Mesenchymal stem cell (in vitro differentiated cells and primary cell): Measurements from ENCODE around the gene PABPN1L.

Experiments used
- DNase-seq: peaks from one replicate; pipeline ENCODE4 v3.0.0-alpha.2; 2013
- H2AFZ ChIP-seq: one replicate; pipeline ENCODE4 v1.6.1; 2013; ENCODE audit warnings: low read depth, mild to moderate bottlenecking, control low read depth, inconsistent platforms, low read length, moderate library complexity
- H2AK5ac ChIP-seq: 2 replicates; pipeline ENCODE4 v1.6.1; 2013; ENCODE audit warnings: low read length, moderate library complexity, mild to moderate bottlenecking, inconsistent platforms; ENCODE audit not compliant: severe bottlenecking
- H2BK120ac ChIP-seq: one replicate; pipeline ENCODE4 v1.6.1; 2013; ENCODE audit warnings: low read depth, mild to moderate bottlenecking, inconsistent platforms, low read length, moderate library complexity
- H2BK12ac ChIP-seq, 2 experiments: one replicate each; pipeline ENCODE4 v1.6.1; 2013; ENCODE audit warnings: inconsistent platforms in 2 of 2, low read length in 2 of 2, mild to moderate bottlenecking in 2 of 2, moderate library complexity in 2 of 2, control low read depth in 1 of 2
- H2BK15ac ChIP-seq: one replicate; pipeline ENCODE4 v1.6.1; 2013; ENCODE audit warnings: mild to moderate bottlenecking, low read depth, inconsistent platforms; ENCODE audit not compliant: poor library complexity, severe bottlenecking
- H2BK5ac ChIP-seq: 2 replicates; pipeline ENCODE4 v1.6.1; 2013; ENCODE audit warnings: low read depth, mild to moderate bottlenecking, low read length, control low read depth, inconsistent platforms; ENCODE audit not compliant: poor library complexity, severe bottlenecking
- H3K14ac ChIP-seq, 2 experiments: one replicate each; pipeline ENCODE4 v1.6.1; 2013; ENCODE audit warnings: inconsistent platforms in 2 of 2, low read length in 2 of 2, control low read depth in 1 of 2, mild to moderate bottlenecking in 1 of 2, moderate library complexity in 1 of 2
- H3K18ac ChIP-seq, 2 experiments: one replicate each; pipeline ENCODE4 v1.6.1; 2013; ENCODE audit warnings: inconsistent platforms in 2 of 2, low read length in 2 of 2, control low read depth in 1 of 2, low read depth in 1 of 2, mild to moderate bottlenecking in 1 of 2
- H3K23ac ChIP-seq, 2 experiments: one replicate each; pipeline ENCODE4 v1.6.1; 2013; ENCODE audit warnings: inconsistent platforms in 2 of 2, low read length in 2 of 2, mild to moderate bottlenecking in 2 of 2, moderate library complexity in 2 of 2, control low read depth in 1 of 2
- H3K27ac ChIP-seq: 2 replicates; pipeline ENCODE4 v1.5.1; 2013; ENCODE audit warnings: mild to moderate bottlenecking, moderate library complexity, low read length, control low read depth, inconsistent platforms; ENCODE audit not compliant: poor library complexity, severe bottlenecking
- H3K27me3 ChIP-seq, 2 experiments: 2 replicates each; pipeline versions ENCODE4 v1.6.1 to v1.7.0; 2013; ENCODE audit warnings: low read length in 2 of 2, mild to moderate bottlenecking in 2 of 2, moderate library complexity in 2 of 2, control low read depth in 1 of 2, inconsistent platforms in 1 of 2; ENCODE audit not compliant: control insufficient read depth in 1 of 2, insufficient read depth in 1 of 2
- H3K36me3 ChIP-seq, 2 experiments: 2 replicates each; pipeline versions ENCODE4 v1.6.1 to v1.7.0; 2013; ENCODE audit warnings: low read length in 2 of 2, control low read depth in 1 of 2, inconsistent platforms in 1 of 2, low read depth in 1 of 2, mild to moderate bottlenecking in 1 of 2; ENCODE audit not compliant: insufficient read depth in 2 of 2, control insufficient read depth in 1 of 2
- H3K4ac ChIP-seq, 2 experiments: one replicate each; pipeline ENCODE4 v1.6.1; 2013; ENCODE audit warnings: inconsistent platforms in 2 of 2, low read length in 2 of 2, mild to moderate bottlenecking in 2 of 2, moderate library complexity in 2 of 2, control low read depth in 1 of 2, low read depth in 1 of 2
- H3K4me1 ChIP-seq: 2 replicates; pipeline ENCODE4 v1.6.1; 2013; ENCODE audit warnings: low read depth, low read length, control low read depth; ENCODE audit not compliant: control insufficient read depth, insufficient read depth
- H3K4me2 ChIP-seq: 2 replicates; pipeline ENCODE4 v1.6.1; 2013; ENCODE audit warnings: low read length, mild to moderate bottlenecking, inconsistent platforms; ENCODE audit not compliant: poor library complexity, severe bottlenecking
- H3K4me3 ChIP-seq, 2 experiments: 2 replicates each; pipeline versions ENCODE4 v1.5.1 to v1.7.0; 2013; ENCODE audit warnings: low read length in 2 of 2, mild to moderate bottlenecking in 2 of 2, control low read depth in 1 of 2, low read depth in 1 of 2; ENCODE audit not compliant: insufficient read depth in 1 of 2
- H3K79me1 ChIP-seq: replicated peaks from 2 replicates; pipeline ENCODE4 v1.6.1; 2013; ENCODE audit warnings: mild to moderate bottlenecking, control low read depth, low read length, inconsistent platforms; ENCODE audit not compliant: poor library complexity, severe bottlenecking
- H3K9ac ChIP-seq: 2 replicates; pipeline ENCODE4 v1.7.0; 2013; ENCODE audit warnings: mild to moderate bottlenecking, low read length, moderate library complexity
- H3K9me3 ChIP-seq: 2 replicates; pipeline ENCODE4 v1.7.0; 2013; ENCODE audit warnings: mild to moderate bottlenecking, low read length; ENCODE audit not compliant: control insufficient read depth
- H4K8ac ChIP-seq: one replicate; pipeline ENCODE4 v1.6.1; 2013; ENCODE audit warnings: inconsistent platforms, mild to moderate bottlenecking, low read length, moderate library complexity
- H4K91ac ChIP-seq: one replicate; pipeline ENCODE4 v1.6.1; 2013; ENCODE audit warnings: mild to moderate bottlenecking, low read length, inconsistent platforms
- WGBS: methylation state at CpG from one replicate; pipeline ENCODE4 v1.1.7; 2013; ENCODE audit warnings: mixed read lengths; 5-methylcytosine and 5-hydroxymethylcytosine counted together

The PABPN1L gene

GRCh38 chr16:88855736-88856121, 10.7 kb downstream of the PABPN1L start:
- H3K4me3 ChIP-seq: peak overlapping the region; percentile 84 to 89
- no peak overlapping the region for H2BK12ac ChIP-seq
- no peak overlapping the region for H3K27ac ChIP-seq
- H2BK5ac ChIP-seq: no peak overlapping the region
- no peak overlapping the region for H2BK15ac ChIP-seq
- no peak overlapping the region for H3K18ac ChIP-seq
- peak overlapping the region; percentile 58 for H3K4me2 ChIP-seq
- no peak overlapping the region for H2BK120ac ChIP-seq
- no peak overlapping the region for H2AFZ ChIP-seq
- peak overlapping the region in 1 of 2 experiments; percentile 96 for H3K14ac ChIP-seq
- peak overlapping the region; percentile 84 for H3K9ac ChIP-seq
- H3K79me1 ChIP-seq: peaks cover 54% of the 10 kb centered on the region
- no peak for DNase-seq
- peaks cover 20% of the 10 kb centered on the region for H3K4me1 ChIP-seq
- no peak overlapping the region for H4K8ac ChIP-seq
- H4K91ac ChIP-seq: no peak overlapping the region
- H3K27me3 ChIP-seq: no peaks in the 10 kb centered on the region
- H3K36me3 ChIP-seq: peaks cover 25 to 49% of the 10 kb centered on the region in 2 experiments
- H2AK5ac ChIP-seq: no peak overlapping the region
- 92% methylated on average over 13 of the region's 13 CpGs for WGBS
- H3K9me3 ChIP-seq: no peaks in the 10 kb centered on the region
- no peak overlapping the region for H3K4ac ChIP-seq
- H3K23ac ChIP-seq: no peak overlapping the region

- WGBS: 98% methylated on average over 7 of the region's 8 CpGs
- no peaks in the 10 kb centered on the region for H3K9me3 ChIP-seq
- H3K14ac ChIP-seq: no peak overlapping the region
- peak overlapping the region; percentile 84 for H3K9ac ChIP-seq
- no peak overlapping the region for H2BK120ac ChIP-seq
- no peak overlapping the region for H3K4me2 ChIP-seq
- H3K79me1 ChIP-seq: peaks cover 54% of the 10 kb centered on the region
- no peak overlapping the region for H2BK5ac ChIP-seq
- no peak overlapping the region for H3K18ac ChIP-seq
- no peaks in the 10 kb centered on the region for H3K27me3 ChIP-seq
- H4K8ac ChIP-seq: no peak overlapping the region
- peaks cover 25 to 49% of the 10 kb centered on the region in 2 experiments for H3K36me3 ChIP-seq
- no peak overlapping the region for H2BK15ac ChIP-seq
- H3K4me3 ChIP-seq: no peak overlapping the region
- peaks cover 20% of the 10 kb centered on the region for H3K4me1 ChIP-seq
- no peak overlapping the region for H2AK5ac ChIP-seq
- no peak overlapping the region for H3K27ac ChIP-seq
- H2BK12ac ChIP-seq: no peak overlapping the region
- H2AFZ ChIP-seq: no peak overlapping the region
- no peak for DNase-seq
- H3K23ac ChIP-seq: no peak overlapping the region
- H3K4ac ChIP-seq: no peak overlapping the region
- H4K91ac ChIP-seq: no peak overlapping the region
Observed at GRCh38 chr16:88855176-88855575, 11.3 kb downstream of the PABPN1L start.

DNA sequence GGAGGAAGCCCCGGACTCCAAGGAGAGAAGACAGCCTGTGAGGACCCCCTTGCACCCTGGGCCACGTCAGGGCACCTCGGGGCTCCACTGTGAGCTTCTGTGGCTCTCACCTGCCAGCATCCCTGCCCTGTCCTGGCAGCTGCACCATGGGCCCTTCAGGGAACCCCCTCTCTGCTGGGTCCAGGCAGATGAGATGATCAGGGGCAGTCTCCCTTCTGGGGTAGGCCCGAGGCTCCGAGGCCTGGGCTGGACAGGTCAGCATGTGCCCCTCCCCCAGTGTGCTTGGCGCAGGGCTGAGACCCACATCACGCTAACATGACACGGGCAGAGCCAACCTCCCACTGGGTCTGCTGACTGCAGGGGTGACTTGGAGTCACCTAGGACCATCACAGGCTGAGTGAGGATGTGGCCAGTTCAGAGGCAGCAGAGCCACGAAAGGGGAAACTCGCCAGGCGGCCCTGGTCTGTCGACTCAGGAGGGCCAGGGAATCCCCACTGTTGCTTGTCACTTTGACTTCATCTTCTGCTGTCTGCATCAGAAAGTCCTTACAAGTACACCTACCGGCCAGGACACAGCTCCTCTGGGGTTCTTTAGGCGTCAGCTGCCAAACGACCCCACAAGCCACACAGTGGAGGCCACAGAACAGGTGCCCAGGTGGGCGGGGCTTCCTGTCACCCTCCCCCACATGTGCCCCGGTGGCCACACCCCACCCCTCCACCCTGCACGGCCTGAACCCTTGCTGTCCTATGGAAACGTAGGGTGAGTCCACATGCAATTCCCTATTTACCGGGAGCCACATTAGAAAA, 12.0 kb downstream of the PABPN1L start:
- Histone ChIP-seq H3K14ac (no peak overlapping the region), H2AFZ (no peak overlapping the region), H2BK120ac (no peak overlapping the region), H3K23ac (no peak overlapping the region), H3K4me1 (peaks cover 20% of the 10 kb centered on the region), H4K8ac (no peak overlapping the region), H3K9ac (no peak overlapping the region), H2BK12ac (no peak overlapping the region), H3K18ac (no peak overlapping the region), H3K9me3 (no peaks in the 10 kb centered on the region), H2AK5ac (no peak overlapping the region), H3K79me1 (peaks cover 52% of the 10 kb centered on the region), H3K27me3 (no peaks in the 10 kb centered on the region), H2BK15ac (no peak overlapping the region), H3K4me3 (no peak overlapping the region), H2BK5ac (no peak overlapping the region), H3K4ac (no peak overlapping the region), H3K27ac (no peak overlapping the region), H3K36me3 (peaks cover 24 to 49% of the 10 kb centered on the region in 2 experiments), H3K4me2 (no peak overlapping the region), H4K91ac (no peak overlapping the region)
- whole genome bisulfite sequencing: 89% methylated on average over 20 of the region's 20 CpGs
- DNase-seq: no peak

GRCh38 chr16:88853325-88853941, 13.0 kb downstream of the PABPN1L start:
- WGBS: 76% methylated on average over 17 of the region's 17 CpGs
- no peak overlapping the region for H3K18ac ChIP-seq
- H2AFZ ChIP-seq: no peak overlapping the region
- no peaks in the 10 kb centered on the region for H3K27me3 ChIP-seq
- H3K4me1 ChIP-seq: peaks cover 20% of the 10 kb centered on the region
- no peak overlapping the region for H3K4ac ChIP-seq
- no peak overlapping the region for H3K27ac ChIP-seq
- H4K91ac ChIP-seq: no peak overlapping the region
- H3K36me3 ChIP-seq: peaks cover 13 to 49% of the 10 kb centered on the region in 2 experiments
- no peak overlapping the region for H2BK15ac ChIP-seq
- no peak overlapping the region for H2BK5ac ChIP-seq
- H2AK5ac ChIP-seq: no peak overlapping the region
- H2BK12ac ChIP-seq: no peak overlapping the region
- H3K14ac ChIP-seq: peak overlapping the region in 1 of 2 experiments; percentile 35
- no peak overlapping the region for H3K23ac ChIP-seq
- H3K79me1 ChIP-seq: peaks cover 46% of the 10 kb centered on the region
- no peak overlapping the region for H2BK120ac ChIP-seq
- H3K9me3 ChIP-seq: no peaks in the 10 kb centered on the region
- H4K8ac ChIP-seq: no peak overlapping the region
- H3K9ac ChIP-seq: no peak overlapping the region
- no peak overlapping the region for H3K4me2 ChIP-seq
- DNase-seq: peak; percentile 53
- no peak overlapping the region for H3K4me3 ChIP-seq
